NCI-H1436 (cell line): ENCODE results near the gene UAP1L1.

Experiments used
- DNase-seq: peaks from one replicate; lab custom pipeline; 2025; lab: John Stamatoyannopoulos, UW

Gene UAP1L1

GRCh38 chr9:137041124-137041523 is 36.2 kb upstream of the UAP1L1 start:
- DNase-seq: no peak

GRCh38 chr9:137042751-137043727 is 34.3 kb upstream of the UAP1L1 start:
- no peak for DNase-seq

- no peak for DNase-seq
Observed at GRCh38 chr9:137044037-137044436, 33.3 kb upstream of the UAP1L1 start.

DNA sequence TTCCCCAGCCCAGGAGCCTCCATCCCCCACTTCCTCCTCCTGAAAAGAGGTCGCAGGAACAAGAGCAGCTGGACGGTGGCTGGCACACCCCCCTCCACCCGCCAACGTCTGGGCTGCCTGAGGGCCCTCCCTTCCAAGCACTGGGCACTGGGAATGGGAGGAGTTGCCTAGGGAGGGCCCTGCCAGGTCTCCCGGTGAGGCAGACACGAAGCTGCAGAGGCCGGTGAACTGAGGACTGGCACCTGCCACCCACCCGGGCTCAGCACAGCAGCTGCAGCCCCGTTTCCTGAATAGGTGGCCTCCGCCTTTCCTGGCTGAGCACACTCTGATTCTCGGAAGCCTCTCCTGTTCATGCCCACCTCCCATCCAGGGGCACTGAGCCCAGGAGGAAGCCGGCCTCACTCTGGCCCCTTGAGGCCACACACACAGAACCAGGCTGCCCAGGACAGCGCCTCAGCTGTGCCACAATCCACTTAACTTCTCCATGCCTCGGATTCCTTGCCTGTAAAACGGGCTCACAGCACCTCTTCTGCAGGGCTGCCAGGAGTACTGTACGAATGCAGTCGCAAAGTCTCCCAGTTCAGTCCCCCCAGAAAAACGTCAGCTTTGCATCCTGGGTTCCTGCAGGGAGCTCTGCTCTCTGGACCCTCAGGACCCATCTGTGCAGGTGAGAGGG is 32.7 kb upstream of the UAP1L1 start:
- no peak for DNase-seq

DNA sequence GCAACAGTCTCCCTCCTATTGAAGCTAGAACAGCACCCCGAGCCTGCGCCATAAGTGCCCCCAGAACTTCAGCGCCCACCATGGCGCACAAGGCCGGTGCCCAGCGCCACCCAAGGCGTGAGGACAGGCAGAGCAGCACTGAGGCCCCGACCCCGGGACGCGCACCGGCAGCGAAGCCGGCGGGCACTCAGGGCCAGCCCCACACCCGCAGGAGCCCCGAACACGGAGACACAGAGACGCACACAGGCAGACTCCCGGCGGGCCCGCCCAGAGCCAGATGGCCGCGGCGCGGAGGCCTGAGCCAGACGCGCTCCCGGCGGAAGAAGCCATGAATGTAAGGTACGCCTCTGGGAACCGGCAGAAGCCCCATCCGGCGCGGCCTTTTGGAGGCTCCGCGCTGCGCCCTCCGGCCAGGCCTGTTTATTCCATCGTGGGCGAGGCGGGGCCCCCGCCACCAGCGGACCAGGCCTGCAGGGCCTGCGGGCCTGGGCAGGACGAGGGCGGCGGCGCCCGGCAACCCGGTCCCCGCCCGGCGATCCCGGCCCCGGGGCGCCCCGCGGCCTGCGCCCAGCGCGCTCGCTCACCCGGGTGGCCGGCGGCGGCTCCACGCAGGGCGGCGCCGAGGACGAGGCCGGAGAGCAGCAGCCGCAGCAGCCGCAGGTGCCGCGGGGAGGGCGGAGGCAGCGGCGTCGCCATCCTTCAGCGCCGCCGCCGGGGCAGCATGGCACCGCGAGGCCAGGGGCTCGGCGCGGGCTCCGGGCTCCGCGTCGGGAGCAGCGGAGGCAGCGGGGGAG is 31.8 kb upstream of the UAP1L1 start:
- DNase-seq: no peak

DNA sequence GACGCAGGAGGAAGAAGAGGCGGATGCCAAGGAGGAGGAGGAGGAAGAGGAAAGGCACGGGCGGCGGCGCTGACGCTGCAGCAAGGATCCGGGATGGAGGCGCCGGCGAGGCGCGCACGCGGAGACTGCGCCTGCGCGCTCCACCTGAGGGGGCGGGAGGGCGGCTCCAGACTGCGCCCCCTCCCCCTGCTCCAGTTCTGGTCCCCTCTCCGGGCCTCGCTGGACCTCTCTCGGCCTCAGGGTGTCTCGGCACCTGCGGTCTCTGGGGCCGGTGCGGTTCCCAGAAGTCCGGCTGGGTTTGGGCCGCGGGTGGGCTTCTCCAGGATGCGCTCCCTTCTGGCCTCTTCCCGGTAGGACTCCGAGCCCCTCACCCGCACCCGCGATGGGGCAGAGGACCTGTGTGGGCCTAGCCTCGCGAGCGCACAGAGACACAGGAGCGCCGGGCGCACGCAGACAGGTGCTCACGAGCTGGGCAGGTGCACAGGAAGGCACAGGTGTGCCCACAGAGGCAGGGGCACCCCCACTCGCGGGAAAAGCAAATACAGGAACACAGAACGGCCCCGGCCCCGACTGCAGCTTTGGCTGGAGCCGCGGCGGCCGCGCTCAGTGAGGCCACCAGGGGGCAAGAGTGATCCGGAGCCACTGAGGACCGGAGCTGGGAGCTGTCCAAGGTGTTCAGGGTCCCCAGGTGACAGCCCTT is 31.1 kb upstream of the UAP1L1 start, which contains the start of gene NPDC1:
TSS of gene NPDC1 (minus strand) at position 90 of the 700 bp plus-strand sequence. CDS start 188 bp downstream, outside the sequence.
- peak; percentile 61 for DNase-seq

GRCh38 chr9:137048655-137049543 is 28.4 kb upstream of the UAP1L1 start:
- no peak for DNase-seq

DNA sequence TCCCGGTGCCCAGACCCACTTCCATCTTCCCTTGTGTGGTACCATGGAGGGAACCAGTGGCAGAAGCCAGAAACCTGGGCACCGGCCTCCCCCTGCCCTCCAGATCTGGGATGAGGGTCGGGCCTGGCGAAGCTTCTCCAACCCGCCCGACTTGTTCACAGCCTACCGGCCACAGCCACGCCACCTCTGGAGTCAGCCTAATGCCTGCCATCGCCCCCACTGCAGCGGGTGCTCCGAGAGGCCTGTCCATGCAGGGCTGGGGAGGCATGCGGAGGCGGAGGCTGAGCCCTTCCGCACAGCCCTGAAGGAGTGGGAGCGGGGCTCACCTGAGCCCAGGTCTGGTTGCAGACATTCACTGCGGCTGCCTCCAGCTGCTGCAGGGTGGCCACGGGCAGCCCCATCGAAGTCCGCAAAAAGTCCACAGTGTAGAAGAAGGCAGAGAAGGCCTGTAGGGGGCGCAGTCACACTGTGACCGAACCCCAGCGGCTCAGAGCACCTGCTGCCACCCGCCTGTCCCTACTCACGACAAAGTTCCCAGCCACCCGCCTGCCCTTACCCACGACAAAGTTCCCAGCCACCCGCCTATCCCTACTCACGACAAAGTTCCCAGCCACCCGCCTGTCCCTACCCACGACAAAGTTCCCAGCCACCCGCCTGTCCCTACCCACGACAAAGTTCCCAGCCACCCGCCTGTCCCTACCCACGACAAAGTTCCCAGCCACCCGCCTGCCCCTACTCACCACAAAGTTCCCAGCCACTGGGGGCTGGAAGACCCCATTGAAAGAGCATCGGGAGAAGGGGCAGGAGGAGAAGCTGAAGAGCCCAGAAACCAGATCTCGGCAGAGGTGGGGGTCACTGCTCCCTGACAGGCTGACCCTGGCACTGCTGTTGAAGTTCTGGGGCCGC is 27.5 kb upstream of the UAP1L1 start:
- DNase-seq: peak; percentile 36

DNA sequence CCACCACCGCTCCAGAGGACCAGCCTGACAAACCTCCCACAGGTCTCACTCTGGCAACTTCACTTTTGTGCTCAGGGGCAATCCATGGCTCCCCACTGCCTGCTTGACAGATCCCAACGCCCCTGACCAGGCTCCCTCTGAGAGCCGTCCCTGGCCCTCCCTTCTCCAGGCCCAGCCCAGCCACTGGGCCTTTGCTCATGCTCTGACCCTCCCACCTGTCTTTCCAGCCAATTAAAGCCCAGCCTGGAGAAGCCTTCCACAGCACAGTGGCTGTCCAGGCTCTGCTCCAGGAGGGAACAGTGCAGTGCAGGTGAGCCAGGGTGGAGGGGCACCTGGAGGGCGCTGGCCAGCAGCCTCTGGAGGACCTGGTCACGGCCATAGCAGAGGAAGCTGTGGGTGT is 26.7 kb upstream of the UAP1L1 start:
- DNase-seq: no peak

DNA sequence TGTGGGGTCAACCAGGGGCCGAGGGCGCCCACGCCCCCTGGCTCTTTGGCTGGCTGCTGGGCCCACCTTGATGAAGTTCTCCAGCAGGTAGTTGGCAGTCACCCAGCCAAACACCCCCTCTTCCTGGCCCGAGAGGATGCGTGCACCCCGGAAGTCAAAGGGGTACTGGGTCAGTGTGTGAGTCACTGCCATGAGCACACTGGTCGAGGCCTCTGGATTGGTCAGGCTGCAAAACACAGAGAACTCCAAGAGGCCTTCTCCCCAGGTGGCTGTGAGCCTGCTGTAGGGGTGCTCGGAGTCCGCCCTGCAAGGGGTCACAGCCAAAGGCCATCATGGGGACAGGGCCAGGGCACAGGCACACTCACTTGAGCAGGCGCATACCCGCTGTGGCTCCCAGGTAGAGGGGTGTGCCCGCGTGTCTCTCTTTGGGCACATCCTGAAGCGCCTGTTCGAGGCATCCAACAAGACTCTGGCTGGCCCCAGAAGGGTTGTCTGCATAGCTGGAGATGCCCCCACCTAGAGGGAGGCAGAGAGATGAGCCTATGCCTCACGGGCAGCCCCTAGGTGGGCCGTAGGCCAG is 26.1 kb upstream of the UAP1L1 start:
- DNase-seq: no peak

- no peak for DNase-seq
Observed at GRCh38 chr9:137052293-137052692, 25.0 kb upstream of the UAP1L1 start.

DNA sequence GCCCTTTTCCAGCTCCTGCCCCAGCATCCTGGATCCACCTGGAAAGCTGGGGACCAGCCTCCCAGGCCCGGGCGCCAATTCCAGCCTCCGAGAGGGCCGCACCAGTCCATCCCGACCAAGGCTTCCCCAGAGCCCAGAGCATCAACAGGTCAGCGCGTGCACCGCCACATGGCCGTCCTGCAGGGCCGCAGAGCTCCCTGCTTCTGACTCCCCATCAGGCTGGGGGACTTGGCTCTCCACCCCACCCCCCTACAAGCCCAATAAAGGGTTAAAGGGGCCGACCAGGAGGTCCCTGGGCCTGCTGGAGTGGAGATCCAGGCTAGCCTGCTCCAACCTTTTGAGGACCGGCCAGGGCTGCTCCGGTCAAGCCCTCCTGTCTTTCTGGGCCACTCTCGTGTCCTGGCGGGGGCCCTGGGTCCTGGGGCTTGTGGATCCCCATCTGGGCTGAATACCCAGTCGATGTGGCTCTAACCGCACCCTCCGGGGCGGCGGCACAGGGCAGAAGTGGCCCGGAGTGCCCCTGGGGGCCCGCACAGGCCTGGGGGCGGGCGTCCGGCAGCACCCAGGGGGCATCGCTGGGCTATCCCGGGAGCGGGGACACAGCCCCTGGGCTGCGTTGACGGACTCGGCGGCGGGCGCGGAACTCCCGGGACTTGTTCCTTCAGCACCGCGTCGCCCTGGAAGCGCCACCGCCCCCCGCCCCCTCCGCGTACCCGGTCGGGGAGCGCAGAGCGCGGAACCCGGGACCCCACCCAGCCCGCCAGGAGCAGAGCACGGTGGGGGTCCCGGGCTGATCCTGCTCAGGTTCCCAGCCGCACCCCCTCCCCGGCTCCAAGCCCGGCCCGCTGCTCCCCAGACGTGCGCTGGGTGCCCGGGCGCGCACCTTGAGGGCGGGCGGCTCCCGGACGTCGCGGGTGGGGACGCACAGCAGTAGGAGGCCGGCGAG is 24.0 kb upstream of the UAP1L1 start:
- DNase-seq: no peak

- peak; percentile 55 for DNase-seq
Observed at GRCh38 chr9:137053944-137054931, 23.1 kb upstream of the UAP1L1 start, which contains the start of gene ENTPD2. Gene ENTPD2, minus strand, starts transcription at chr9:137054061. Its CDS starts 64 bp downstream, at chr9:137053997.

DNA sequence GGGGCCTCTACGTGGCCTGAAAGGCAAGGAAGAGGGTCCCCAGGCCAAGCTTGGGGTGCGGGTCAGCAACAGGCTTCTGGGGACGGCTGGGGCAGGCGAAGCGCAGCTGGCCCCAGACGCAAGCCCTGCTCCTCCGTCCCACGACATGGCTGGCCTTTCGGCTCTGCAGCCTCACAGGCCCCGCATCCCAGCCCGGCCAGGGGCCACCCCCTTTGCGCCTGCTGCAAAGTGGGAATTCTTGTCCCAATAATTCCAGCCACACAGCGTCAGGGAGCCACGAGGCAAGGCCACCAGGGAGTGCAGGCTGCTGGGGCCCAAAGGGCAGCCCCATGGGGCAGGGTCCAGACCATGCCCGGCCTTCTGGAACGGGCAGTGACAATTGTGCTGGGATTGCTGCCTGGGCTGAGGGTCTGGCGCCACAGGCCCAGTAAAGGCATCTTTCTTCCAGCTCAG is 22.4 kb upstream of the UAP1L1 start:
- no peak for DNase-seq

GRCh38 chr9:137055385-137056364 is 21.6 kb upstream of the UAP1L1 start:
- no peak for DNase-seq
